ENCODE data around the gene PAFAH1B2.

- TF ChIP-seq CTCF (IDR thresholded peaks at IDR 0.05): no peak
- peak in 1 of 4 donors; percentile 10 for TF ChIP-seq POLR2A (IDR thresholded peaks at IDR 0.05)
- no peak for TF ChIP-seq POLR2AphosphoS5 (IDR thresholded peaks at IDR 0.05)
Observed at GRCh38 chr11:117189191-117189940, 45.3 kb downstream of the PAFAH1B2 start.
